ENCODE results near the gene RSPH6A.

DNA sequence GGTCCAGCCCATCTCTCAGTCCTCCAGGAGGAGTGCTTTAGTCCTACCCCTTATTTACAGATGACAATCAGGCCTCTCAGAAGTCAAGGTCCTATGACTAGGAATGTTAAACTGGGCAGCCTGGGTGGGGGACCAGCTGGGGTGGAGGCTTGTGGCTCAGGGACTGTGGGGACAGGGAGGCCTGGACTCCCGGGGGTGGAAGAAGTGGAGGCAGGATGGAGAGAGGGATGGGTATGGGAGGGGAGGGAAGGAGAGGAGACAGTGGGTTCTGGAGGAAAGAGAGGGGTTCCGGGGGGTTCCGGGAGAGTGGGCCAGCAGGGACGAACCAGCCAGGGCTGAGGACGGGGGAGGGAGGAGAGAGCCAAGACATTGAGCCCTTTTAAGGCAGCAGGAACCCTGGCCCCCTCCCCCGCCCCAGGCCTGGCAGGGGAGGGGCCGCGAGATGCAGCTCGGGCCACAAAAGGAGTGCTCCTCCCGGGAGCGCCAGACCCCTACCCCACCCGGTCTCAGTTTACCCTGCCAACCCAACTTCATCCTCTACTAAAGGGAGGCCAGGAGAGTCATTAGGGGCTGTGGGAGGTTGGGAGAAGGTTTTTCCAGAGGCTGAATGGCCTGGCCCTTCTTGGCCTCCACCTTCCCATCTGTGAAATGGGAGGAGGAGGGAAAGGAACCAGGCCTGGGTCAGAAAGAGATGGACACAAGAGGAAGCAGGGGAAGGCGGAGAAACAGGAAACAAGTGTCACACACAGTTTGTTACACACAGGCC, 34.5 kb downstream of the RSPH6A start:
- TF ChIP-seq, protein P1, sequence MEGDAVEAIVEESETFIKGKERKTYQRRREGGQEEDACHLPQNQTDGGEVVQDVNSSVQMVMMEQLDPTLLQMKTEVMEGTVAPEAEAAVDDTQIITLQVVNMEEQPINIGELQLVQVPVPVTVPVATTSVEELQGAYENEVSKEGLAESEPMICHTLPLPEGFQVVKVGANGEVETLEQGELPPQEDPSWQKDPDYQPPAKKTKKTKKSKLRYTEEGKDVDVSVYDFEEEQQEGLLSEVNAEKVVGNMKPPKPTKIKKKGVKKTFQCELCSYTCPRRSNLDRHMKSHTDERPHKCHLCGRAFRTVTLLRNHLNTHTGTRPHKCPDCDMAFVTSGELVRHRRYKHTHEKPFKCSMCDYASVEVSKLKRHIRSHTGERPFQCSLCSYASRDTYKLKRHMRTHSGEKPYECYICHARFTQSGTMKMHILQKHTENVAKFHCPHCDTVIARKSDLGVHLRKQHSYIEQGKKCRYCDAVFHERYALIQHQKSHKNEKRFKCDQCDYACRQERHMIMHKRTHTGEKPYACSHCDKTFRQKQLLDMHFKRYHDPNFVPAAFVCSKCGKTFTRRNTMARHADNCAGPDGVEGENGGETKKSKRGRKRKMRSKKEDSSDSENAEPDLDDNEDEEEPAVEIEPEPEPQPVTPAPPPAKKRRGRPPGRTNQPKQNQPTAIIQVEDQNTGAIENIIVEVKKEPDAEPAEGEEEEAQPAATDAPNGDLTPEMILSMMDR (IDR thresholded peaks at IDR 0.05), result no peak
- no peak for TF ChIP-seq POLR2A (IDR thresholded peaks at IDR 0.05)
